ENCODE measurements around the gene TFCP2L1.

DNA sequence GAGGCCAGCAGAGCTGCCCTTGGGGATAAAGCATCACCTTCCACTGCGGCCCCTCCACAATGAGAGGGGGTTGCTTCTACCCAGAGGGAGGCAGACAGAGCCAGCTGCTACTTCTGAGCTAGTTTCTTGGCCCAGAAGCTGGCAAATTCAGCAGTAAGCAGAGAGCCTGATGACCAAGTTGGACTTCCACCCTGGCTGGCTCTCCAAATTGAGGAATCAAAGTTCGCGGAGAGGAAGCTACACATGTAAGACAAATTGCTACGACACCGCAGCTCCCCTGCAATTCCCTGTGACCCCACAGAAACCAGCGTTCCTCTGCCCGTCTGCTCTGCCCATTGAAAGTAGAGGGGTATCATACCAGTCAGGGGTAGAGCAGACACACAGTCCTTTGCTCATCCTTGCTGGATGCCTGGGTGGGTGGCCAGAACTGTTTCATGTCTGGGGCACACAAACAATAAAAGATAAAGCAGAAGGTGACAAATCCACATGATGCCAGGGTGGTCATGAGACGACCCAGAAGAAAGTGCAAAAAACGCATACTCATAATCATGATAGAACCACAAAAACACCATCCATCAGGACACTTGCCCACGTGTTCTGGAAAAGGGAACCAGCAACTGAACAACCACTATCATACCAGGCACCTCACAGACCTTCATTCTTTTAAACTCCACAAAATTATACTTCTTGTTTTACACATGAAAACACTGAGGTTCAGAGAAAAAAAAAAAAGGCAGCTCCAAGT is 5.4 kb downstream of the TFCP2L1 start:
- TF ChIP-seq, protein P1, sequence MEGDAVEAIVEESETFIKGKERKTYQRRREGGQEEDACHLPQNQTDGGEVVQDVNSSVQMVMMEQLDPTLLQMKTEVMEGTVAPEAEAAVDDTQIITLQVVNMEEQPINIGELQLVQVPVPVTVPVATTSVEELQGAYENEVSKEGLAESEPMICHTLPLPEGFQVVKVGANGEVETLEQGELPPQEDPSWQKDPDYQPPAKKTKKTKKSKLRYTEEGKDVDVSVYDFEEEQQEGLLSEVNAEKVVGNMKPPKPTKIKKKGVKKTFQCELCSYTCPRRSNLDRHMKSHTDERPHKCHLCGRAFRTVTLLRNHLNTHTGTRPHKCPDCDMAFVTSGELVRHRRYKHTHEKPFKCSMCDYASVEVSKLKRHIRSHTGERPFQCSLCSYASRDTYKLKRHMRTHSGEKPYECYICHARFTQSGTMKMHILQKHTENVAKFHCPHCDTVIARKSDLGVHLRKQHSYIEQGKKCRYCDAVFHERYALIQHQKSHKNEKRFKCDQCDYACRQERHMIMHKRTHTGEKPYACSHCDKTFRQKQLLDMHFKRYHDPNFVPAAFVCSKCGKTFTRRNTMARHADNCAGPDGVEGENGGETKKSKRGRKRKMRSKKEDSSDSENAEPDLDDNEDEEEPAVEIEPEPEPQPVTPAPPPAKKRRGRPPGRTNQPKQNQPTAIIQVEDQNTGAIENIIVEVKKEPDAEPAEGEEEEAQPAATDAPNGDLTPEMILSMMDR (IDR thresholded peaks at IDR 0.05) = no peak
- no peak for TF ChIP-seq POLR2A (IDR thresholded peaks at IDR 0.05)
